Measurements from ENCODE around the gene SLC2A5. TPM values are rescaled to one million over a fixed set of nuclear protein-coding genes. Genes with fewer than 3 reads are reported as not detected.
A peak's percentile ranks its signal among the peaks of the same experiment; 100 is the strongest.
"Not testable (repeated sequence)": the region's sequence is repeated elsewhere in the genome, so short reads cannot be mapped to it uniquely, and the experiment has no call there.

SLC2A5 gene
- total and polyA plus RNA-seq, 8 donors = 0.19 to 6.4 (median 2.7) TPM; not detected in 3

DNA sequence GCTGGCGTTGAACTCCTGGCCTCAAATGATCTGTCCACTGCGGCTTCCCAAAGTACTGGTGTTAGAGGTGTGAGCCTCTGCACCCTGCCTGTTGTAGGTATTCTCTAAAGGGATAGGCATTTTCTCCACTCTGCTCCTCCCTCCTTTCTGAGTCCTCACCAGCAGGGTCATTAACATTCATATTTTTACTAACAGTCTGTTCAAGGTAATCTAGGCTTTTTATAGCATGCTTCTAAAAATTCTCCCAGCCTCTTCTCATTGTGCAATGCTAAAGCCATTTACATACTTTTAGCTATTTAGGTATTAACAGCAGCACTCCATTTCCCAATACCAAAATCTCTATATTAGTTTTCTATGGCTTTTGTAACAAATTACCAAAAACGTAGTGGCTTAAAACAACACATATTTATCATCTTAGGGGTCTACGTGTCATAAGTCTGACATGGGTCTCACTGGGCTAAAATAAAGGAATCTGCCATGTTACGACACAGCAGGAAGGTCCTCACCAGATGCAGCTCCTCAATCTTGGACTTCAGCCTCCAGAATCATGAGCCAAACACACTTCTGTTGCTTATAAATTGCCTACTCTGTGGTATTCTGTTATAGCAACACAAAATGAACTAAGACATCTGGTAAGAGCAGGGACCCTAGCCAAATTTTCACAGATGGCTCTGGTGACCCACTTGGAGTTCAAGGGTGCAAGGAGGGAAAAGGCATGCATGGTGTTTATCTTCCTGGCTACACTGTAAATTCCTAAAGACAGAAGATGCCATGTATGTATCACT, 40.3 kb downstream of the SLC2A5 start:
- DNase-seq = peak in 1 of 2 donors; percentile 41
- H3K9me3 ChIP-seq = peaks cover 5 to 18% (median 11%) of the 10 kb centered on the region in 4 donors
- no peak for TF ChIP-seq EP300 (IDR thresholded peaks at IDR 0.05)
- no peak for TF ChIP-seq POLR2A (IDR thresholded peaks at IDR 0.05)
- WGBS, 5 donors = 83 to 91% (median 85%) methylated on average over 5 of the region's 5 CpGs
- no peak overlapping the region for H3K4me3 ChIP-seq
- no peak overlapping the region for H3K27ac ChIP-seq
- intact Hi-C loops (cut with DNase I; ENCODE audit: low total_unique reads) = no loop called here
- H3K36me3 ChIP-seq = no peaks in the 10 kb centered on the region
- H3K27me3 ChIP-seq = no peaks in the 10 kb centered on the region
- no peaks in the 10 kb centered on the region for H3K4me1 ChIP-seq

DNA sequence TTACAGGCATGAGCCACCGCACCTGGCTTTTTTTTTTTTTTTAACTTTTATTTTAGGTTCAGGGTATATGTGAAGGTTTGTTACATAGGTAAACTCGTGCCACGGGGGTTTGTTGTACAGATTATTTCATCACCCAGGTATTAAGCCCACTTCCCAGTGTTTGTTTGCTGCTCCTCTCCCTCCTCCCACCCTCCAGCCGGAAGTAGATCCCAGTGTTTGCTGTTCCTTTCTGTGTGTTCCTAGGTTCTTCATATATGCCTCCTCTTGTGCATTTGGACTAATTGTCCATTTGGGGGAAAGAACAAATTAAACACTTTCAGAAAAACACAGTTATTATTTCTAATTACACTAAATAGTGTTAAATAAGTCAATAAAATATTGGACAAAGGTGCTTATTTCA, 42.1 kb downstream of the SLC2A5 start:
- intact Hi-C loops (cut with DNase I; ENCODE audit: low total_unique reads) = no loop called here
- H3K27me3 ChIP-seq = no peaks in the 10 kb centered on the region
- H3K9me3 ChIP-seq = peaks cover 5 to 15% (median 11%) of the 10 kb centered on the region in 4 donors
- DNase-seq = no peak
- no peaks in the 10 kb centered on the region for H3K36me3 ChIP-seq
- H3K27ac ChIP-seq = no peak overlapping the region
- TF ChIP-seq POLR2A (IDR thresholded peaks at IDR 0.05) (no peak), POLR2AphosphoS5 (IDR thresholded peaks at IDR 0.05) (no peak), EP300 (IDR thresholded peaks at IDR 0.05) (no peak)
- TF ChIP-seq, protein P1, sequence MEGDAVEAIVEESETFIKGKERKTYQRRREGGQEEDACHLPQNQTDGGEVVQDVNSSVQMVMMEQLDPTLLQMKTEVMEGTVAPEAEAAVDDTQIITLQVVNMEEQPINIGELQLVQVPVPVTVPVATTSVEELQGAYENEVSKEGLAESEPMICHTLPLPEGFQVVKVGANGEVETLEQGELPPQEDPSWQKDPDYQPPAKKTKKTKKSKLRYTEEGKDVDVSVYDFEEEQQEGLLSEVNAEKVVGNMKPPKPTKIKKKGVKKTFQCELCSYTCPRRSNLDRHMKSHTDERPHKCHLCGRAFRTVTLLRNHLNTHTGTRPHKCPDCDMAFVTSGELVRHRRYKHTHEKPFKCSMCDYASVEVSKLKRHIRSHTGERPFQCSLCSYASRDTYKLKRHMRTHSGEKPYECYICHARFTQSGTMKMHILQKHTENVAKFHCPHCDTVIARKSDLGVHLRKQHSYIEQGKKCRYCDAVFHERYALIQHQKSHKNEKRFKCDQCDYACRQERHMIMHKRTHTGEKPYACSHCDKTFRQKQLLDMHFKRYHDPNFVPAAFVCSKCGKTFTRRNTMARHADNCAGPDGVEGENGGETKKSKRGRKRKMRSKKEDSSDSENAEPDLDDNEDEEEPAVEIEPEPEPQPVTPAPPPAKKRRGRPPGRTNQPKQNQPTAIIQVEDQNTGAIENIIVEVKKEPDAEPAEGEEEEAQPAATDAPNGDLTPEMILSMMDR (IDR thresholded peaks at IDR 0.05) = no peak
- H3K4me3 ChIP-seq = no peak overlapping the region
- H3K4me1 ChIP-seq = no peaks in the 10 kb centered on the region
- WGBS, 5 donors = 47 to 83% (median 61%) methylated on average over 4 of the region's 4 CpGs

DNA sequence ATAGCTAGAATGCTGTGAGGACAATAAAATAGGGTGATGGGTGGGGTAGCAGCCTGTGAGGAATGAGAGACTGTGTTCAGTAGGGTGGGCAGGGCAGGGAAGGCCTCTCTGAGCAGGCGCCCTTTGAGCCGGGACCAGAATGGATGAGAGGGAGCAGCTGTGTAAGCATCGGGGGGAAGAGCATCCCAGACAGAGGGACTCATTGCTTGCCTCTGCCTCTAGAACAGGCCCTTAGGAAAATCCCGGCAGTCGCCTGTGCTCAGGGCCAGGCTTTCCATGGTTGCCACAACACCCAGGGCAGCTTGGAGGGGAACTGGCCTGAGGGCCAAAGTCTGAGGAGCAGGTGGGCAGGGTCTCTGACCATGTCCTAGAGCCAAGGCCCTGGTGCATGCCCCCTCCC, 44.0 kb downstream of the SLC2A5 start:
- TF ChIP-seq EP300 (IDR thresholded peaks at IDR 0.05) (no peak), POLR2AphosphoS5 (IDR thresholded peaks at IDR 0.05) (no peak), POLR2A (IDR thresholded peaks at IDR 0.05) (no peak)
- TF ChIP-seq, protein P1 (IDR thresholded peaks at IDR 0.05) = no peak
- no peaks in the 10 kb centered on the region for H3K36me3 ChIP-seq
- no peak for DNase-seq
- H3K4me3 ChIP-seq = no peak overlapping the region
- H3K27me3 ChIP-seq = no peaks in the 10 kb centered on the region
- WGBS, 5 donors = 84 to 93% (median 85%) methylated on average over 5 of the region's 5 CpGs
- intact Hi-C loops (cut with DNase I; ENCODE audit: low total_unique reads) = no loop called here
- H3K9me3 ChIP-seq = no peaks in the 10 kb centered on the region
- H3K4me1 ChIP-seq = no peaks in the 10 kb centered on the region
- no peak overlapping the region for H3K27ac ChIP-seq

DNA sequence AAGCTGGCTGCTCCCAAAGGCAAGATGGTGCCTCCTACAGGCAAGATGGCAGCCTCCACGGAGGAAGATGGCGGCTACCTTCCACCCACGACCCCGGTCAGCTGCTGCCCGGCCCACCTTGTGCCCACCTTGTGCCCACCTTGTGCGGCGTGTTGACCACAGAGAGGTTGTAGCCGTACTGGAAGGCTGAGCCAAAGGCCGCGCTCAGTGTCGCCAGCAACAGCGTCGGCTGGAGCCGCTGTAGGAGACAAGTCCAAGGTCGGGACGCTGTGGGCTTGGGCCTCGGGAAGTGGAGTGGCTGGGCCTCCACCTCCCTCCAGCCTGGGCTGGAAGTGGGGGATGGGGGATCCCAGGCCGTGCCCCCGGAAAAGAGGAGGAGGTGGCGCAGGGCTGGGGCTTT, 44.6 kb downstream of the SLC2A5 start:
- TF ChIP-seq POLR2AphosphoS5 (IDR thresholded peaks at IDR 0.05) (no peak), EP300 (IDR thresholded peaks at IDR 0.05) (no peak), POLR2A (IDR thresholded peaks at IDR 0.05) (no peak)
- TF ChIP-seq, protein P1 (IDR thresholded peaks at IDR 0.05) = no peak
- Histone ChIP-seq H3K27me3 (no peaks in the 10 kb centered on the region), H3K4me3 (no peak overlapping the region), H3K36me3 (no peaks in the 10 kb centered on the region), H3K9me3 (no peaks in the 10 kb centered on the region), H3K4me1 (no peaks in the 10 kb centered on the region), H3K27ac (no peak overlapping the region)
- intact Hi-C loops (cut with DNase I; ENCODE audit: low total_unique reads) = no loop called here
- DNase-seq = no peak
- WGBS, 5 donors = 91 to 96% (median 94%) methylated on average over 20 of the region's 20 CpGs

DNA sequence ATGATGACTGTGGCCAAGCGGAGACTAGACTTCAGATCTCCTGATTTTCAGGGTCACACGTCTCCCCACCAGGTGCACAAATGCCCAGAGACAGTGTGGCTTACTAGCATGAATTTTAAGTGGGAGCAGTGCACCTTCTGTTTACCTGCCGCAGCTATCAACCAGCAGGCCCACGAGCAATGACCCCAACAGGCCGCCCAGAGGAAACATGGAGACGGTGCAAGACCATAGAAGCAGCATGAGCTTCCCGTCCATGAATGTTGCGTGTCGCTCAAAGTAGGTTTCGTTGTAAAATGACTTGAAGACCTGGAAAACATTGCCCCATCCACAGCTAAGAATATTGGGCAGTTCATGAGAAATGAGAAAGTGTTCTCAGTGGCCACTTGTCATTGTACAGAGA, 46.7 kb downstream of the SLC2A5 start:
- TF ChIP-seq, protein P1 (IDR thresholded peaks at IDR 0.05) = no peak
- TF ChIP-seq POLR2A (IDR thresholded peaks at IDR 0.05) = no peak
- TF ChIP-seq EP300 (IDR thresholded peaks at IDR 0.05) = no peak
- no peak for TF ChIP-seq POLR2AphosphoS5 (IDR thresholded peaks at IDR 0.05)
- H3K4me1 ChIP-seq = no peaks in the 10 kb centered on the region
- intact Hi-C loops (cut with DNase I; ENCODE audit: low total_unique reads) = no loop called here
- H3K36me3 ChIP-seq = no peaks in the 10 kb centered on the region
- no peaks in the 10 kb centered on the region for H3K27me3 ChIP-seq
- H3K27ac ChIP-seq = no peak overlapping the region
- H3K9me3 ChIP-seq = no peaks in the 10 kb centered on the region
- no peak overlapping the region for H3K4me3 ChIP-seq
- DNase-seq = no peak
- 83 to 95% (median 91%) methylated on average over 8 to 10 of the region's 10 CpGs for WGBS, 5 donors

DNA sequence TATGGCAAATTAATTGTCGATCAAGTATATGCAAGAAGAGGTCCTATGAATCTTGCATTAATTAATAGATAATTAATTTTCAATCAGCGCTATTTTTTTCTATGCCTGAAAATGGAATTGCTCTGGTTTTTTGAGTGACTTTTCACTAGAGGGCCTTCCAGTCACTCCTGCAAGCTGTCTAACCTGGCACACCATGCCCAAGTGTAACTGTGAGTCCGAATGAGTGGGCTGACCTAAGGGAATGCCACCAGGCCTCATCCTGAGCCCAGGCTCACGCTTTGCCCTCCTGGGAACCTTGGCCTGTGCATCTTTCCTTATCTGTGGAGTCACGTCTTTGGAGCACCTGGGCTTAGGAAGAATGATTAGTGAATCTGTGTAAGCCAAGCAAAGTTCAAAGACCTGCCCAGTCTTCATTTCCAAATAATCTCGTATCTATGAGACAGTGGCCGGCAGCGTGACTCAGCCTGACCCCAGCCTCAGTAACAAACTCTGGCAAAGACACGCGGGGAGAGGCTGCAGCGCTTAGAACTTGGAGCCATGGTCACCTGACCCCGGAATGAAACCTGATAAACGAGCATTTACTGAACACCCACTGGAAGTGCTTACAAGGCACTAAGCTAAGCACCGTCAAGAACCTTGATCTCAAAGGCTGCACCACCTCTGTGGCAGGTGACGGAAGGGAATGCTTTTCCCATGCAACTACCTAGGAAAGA, 47.3 kb downstream of the SLC2A5 start:
- H3K9me3 ChIP-seq; H3K27me3 ChIP-seq; H3K4me1 ChIP-seq; H3K36me3 ChIP-seq; DNase-seq; H3K27ac ChIP-seq; intact Hi-C loops (cut with DNase I; ENCODE audit: low total_unique reads); H3K4me3 ChIP-seq: not testable (repeated sequence)
- WGBS, 5 donors = 32 to 57% (median 40%) methylated on average over 4 to 14 of the region's 15 CpGs
